ENCODE results near the gene MCOLN3.

The MCOLN3 gene

GRCh38 chr1:85041793-85042192, 6.5 kb downstream of the MCOLN3 start:
- no peak overlapping the region for H3K27ac ChIP-seq (ENCODE audit: low read length)
- H3K4me3 ChIP-seq (ENCODE audit: low read length), result no peak overlapping the region
- no peaks in the 10 kb centered on the region for H3K4me1 ChIP-seq (ENCODE audit: low read length)
- H3K9ac ChIP-seq (ENCODE audit: low read length), result no peak overlapping the region
- H2AFZ ChIP-seq (ENCODE audit: low read depth, low read length), result no peak overlapping the region
- H3K36me3 ChIP-seq (replicated peaks; ENCODE audit: low read depth, low read length), result no peaks in the 10 kb centered on the region
- TF ChIP-seq EZH2phosphoT487 (IDR thresholded peaks at IDR 0.05; ENCODE audit: low read depth), result no peak
- no peak for TF ChIP-seq CTCF (IDR thresholded peaks at IDR 0.05; ENCODE audit: low read depth, low read length)
- H3K27me3 ChIP-seq (ENCODE audit: low read depth, low read length), result no peaks in the 10 kb centered on the region
- no peaks in the 10 kb centered on the region for H3K9me3 ChIP-seq (ENCODE audit: insufficient read depth, low read length)
- no peak overlapping the region for H3K4me2 ChIP-seq (ENCODE audit: low read length)
- H3K79me2 ChIP-seq (ENCODE audit: low read length), result no peaks in the 10 kb centered on the region
- H4K20me1 ChIP-seq (ENCODE audit: insufficient read depth, low read length), result no peaks in the 10 kb centered on the region

DNA sequence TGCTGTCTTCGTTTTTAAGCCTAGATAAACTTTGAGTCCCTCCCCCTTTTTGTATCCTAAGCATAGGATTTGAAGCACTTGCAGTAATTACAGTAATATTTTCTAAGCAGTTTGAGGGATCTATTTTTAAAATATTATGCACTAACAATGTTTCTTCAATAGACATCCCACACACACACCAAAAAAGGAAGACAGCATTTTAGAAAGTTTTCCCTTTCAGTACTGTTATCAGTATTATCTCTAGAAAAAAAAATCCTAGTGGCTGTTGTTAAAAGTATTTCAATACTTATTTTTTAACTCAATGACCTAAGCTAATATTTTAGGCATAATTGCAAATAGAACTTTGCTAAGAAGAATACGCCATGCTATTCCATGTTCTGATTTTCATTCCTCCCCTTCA, 15.1 kb downstream of the MCOLN3 start:
- TF ChIP-seq EZH2phosphoT487 (IDR thresholded peaks at IDR 0.05; ENCODE audit: low read depth) (no peak), CTCF (IDR thresholded peaks at IDR 0.05; ENCODE audit: low read depth, low read length) (no peak)
- H3K79me2 ChIP-seq (ENCODE audit: low read length), result no peaks in the 10 kb centered on the region
- no peaks in the 10 kb centered on the region for H3K9me3 ChIP-seq (ENCODE audit: insufficient read depth, low read length)

DNA sequence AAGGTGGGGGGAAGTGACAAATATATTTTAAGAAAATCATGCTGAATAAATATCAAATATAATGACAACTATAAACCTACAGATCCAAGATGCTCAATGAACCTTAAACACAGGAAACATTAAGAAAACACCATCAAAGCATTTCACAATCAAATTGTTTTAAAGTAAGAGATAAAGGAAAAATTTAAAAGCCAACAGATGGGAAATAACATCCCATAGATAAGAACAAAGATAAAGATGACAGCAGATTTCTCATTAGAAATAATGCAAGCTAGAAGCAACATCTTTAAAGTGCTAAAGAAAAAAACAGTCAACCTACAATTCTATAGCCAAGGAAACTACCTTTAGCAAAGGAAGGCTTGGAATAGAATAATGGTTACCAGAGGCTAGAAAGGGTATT, 17.8 kb downstream of the MCOLN3 start:
- H3K4me2 ChIP-seq (ENCODE audit: low read length), result no peak overlapping the region
- no peaks in the 10 kb centered on the region for H3K36me3 ChIP-seq (replicated peaks; ENCODE audit: low read depth, low read length)
- H3K9ac ChIP-seq (ENCODE audit: low read length), result no peak overlapping the region
- H3K4me3 ChIP-seq (ENCODE audit: low read length), result no peak overlapping the region
- no peaks in the 10 kb centered on the region for H3K9me3 ChIP-seq (ENCODE audit: insufficient read depth, low read length)
- no peak overlapping the region for H3K27ac ChIP-seq (ENCODE audit: low read length)
- peaks cover 12% of the 10 kb centered on the region for H3K4me1 ChIP-seq (ENCODE audit: low read length)
- no peaks in the 10 kb centered on the region for H4K20me1 ChIP-seq (ENCODE audit: insufficient read depth, low read length)
- TF ChIP-seq CTCF (IDR thresholded peaks at IDR 0.05; ENCODE audit: low read depth, low read length), result no peak
- no peak for TF ChIP-seq EZH2phosphoT487 (IDR thresholded peaks at IDR 0.05; ENCODE audit: low read depth)
- H2AFZ ChIP-seq (ENCODE audit: low read depth, low read length), result no peak overlapping the region
- no peaks in the 10 kb centered on the region for H3K27me3 ChIP-seq (ENCODE audit: low read depth, low read length)
- no peaks in the 10 kb centered on the region for H3K79me2 ChIP-seq (ENCODE audit: low read length)

More for the DNA sequence above, 15.1 kb downstream of the MCOLN3 start:
- H3K9ac ChIP-seq (ENCODE audit: low read length), result no peak overlapping the region
- no peak overlapping the region for H2AFZ ChIP-seq (ENCODE audit: low read depth, low read length)
- H3K36me3 ChIP-seq (replicated peaks; ENCODE audit: low read depth, low read length), result no peaks in the 10 kb centered on the region
- no peak overlapping the region for H3K4me2 ChIP-seq (ENCODE audit: low read length)
- H3K27ac ChIP-seq (ENCODE audit: low read length), result no peak overlapping the region
- H3K27me3 ChIP-seq (ENCODE audit: low read depth, low read length), result no peaks in the 10 kb centered on the region
- no peaks in the 10 kb centered on the region for H4K20me1 ChIP-seq (ENCODE audit: insufficient read depth, low read length)
- H3K4me3 ChIP-seq (ENCODE audit: low read length), result no peak overlapping the region
- H3K4me1 ChIP-seq (ENCODE audit: low read length), result peaks cover 4% of the 10 kb centered on the region; the same call in 1 of the 2 replicates

DNA sequence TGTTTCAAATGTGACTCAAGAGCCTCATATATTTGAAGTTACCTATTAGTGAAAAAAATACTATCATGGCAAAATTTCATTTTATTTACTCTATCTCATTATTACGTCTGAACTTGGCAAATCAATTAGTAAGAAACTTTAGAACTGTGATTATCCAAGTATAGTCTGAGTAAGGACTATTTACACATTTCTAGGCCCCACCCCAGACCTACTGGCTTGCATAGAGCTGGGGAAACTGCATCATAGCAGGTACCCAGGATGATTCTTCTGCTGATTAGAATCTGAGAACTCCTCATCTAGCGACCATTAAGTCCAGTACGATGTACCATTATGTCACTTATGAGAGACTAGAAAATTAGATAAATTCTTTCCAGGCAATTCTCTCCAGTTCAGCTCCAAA, 20.1 kb downstream of the MCOLN3 start:
- Histone ChIP-seq H3K4me2 (ENCODE audit: low read length) (no peak overlapping the region), H3K9me3 (ENCODE audit: insufficient read depth, low read length) (no peaks in the 10 kb centered on the region), H3K79me2 (ENCODE audit: low read length) (no peaks in the 10 kb centered on the region), H2AFZ (ENCODE audit: low read depth, low read length) (no peak overlapping the region), H3K4me1 (ENCODE audit: low read length) (peaks cover 12% of the 10 kb centered on the region), H3K27ac (ENCODE audit: low read length) (no peak overlapping the region), H3K27me3 (ENCODE audit: low read depth, low read length) (no peaks in the 10 kb centered on the region), H3K4me3 (ENCODE audit: low read length) (no peak overlapping the region), H4K20me1 (ENCODE audit: insufficient read depth, low read length) (no peaks in the 10 kb centered on the region), H3K9ac (ENCODE audit: low read length) (no peak overlapping the region), H3K36me3 (replicated peaks; ENCODE audit: low read depth, low read length) (no peaks in the 10 kb centered on the region)
- no peak for TF ChIP-seq CTCF (IDR thresholded peaks at IDR 0.05; ENCODE audit: low read depth, low read length)
- TF ChIP-seq EZH2phosphoT487 (IDR thresholded peaks at IDR 0.05; ENCODE audit: low read depth), result no peak

Measured in OCI-LY3 (cell line).